NCI-H2196 treated with DMSO at 0.1 percent for 48 hours (cell line): ENCODE measurements around the gene NCAM1.
"Not testable (repeated sequence)": the region's sequence is repeated elsewhere in the genome, so short reads cannot be mapped to it uniquely, and the experiment has no call there.

ENCODE experiments used
- DNase-seq: peaks from one replicate; lab custom pipeline; 2025; ENCODE audit not compliant: unreplicated experiment; lab: John Stamatoyannopoulos, UW

The NCAM1 gene

DNA sequence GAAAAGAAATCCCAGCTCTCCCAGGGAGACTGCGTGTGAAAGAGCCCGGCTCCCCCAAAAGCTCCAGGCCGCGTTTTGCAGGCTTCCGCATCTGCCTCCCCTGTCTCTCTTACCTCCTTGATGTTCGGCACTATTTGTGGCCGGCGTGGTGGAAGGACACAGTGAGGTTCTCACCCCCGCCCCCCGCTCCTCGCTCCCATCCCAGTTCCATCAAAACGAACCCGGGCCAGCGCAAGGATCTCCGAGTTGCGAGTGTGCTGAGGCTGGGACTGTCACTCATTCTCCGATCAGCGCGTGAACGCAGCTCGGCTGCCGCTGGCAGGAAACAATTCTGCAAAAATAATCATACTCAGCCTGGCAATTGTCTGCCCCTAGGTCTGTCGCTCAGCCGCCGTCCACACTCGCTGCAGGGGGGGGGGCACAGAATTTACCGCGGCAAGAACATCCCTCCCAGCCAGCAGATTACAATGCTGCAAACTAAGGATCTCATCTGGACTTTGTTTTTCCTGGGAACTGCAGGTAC, at the start of gene NCAM1:
Gene NCAM1, plus strand, starts transcription at position 275 of the 523 bp plus-strand sequence.
- peak; percentile 92 for DNase-seq

DNA sequence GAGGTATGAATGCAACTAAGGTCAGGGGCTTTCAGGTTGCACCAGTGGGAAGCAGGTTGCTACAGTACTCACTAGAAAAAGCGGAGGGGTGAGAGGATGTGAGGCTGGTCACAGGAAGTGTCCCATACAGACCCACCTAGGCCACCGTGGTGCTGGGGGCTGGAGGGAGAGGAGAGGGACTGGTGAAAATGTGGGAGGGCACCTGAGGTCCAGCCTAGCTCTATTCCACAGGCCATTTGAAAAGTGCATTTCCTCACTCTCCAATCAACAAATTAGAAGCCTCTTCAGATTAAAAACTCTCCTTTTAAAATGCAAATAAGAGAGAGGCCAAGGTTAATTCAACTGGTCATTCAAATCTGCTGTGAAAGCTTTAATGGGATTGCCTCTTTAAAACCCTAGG, 38.6 kb upstream of the NCAM1 start:
- DNase-seq, result no peak

DNA sequence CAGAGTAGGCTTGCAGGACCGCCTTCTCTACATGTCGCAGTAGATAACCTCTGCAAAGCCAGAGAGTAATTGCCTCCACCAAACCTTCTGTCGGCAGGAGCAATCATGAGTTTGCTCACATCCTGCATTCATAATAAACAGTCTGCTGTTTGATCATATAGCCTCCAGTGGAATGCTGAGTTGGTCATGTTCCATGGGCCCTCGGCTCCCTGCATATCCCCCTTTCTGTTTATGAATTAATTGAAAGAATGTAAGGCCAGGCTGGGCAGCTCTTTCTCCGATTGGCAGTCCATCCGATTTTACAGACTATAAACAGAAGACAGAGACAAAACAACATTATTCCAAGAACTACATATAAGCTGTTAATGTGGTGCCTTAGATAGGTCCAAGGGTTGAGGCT, 36.4 kb upstream of the NCAM1 start:
- DNase-seq, result not testable (repeated sequence)

DNA sequence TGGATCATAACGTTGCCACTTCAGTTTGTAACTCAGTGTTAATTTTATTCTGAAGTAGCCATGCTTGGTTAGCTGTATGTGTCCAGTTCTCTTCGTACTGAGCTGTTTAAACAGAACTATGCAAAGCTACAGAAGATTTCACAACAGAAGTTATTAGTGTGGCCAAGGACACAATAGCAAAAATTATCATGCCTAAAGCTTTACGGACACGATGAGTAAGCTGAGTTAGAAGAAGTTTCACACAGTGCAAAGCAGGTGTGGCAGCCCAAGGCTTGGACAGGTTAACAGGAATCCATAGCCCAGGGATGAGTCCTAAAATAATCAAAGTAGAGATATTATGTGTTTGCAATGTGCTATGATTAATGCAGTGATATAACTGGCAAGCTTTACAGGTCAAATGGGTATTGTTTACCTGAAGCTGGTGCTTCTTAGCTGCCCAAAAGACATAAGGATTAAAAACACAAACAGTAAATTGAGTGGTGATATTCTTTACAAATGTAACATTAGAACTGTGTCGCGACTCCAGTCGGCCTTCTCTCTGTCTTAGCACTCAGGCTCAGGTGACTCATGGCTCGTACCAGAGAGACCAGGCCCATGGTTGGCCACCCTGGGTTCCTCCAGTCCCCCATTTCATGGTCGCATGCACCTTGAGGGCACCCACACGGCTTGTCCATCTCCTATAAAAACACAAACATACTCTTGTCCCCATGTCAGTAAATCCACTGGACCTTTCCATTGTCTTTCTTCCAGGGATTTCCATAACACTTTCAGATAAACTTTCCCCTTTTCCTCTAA, 35.5 kb upstream of the NCAM1 start:
- DNase-seq, result no peak

DNA sequence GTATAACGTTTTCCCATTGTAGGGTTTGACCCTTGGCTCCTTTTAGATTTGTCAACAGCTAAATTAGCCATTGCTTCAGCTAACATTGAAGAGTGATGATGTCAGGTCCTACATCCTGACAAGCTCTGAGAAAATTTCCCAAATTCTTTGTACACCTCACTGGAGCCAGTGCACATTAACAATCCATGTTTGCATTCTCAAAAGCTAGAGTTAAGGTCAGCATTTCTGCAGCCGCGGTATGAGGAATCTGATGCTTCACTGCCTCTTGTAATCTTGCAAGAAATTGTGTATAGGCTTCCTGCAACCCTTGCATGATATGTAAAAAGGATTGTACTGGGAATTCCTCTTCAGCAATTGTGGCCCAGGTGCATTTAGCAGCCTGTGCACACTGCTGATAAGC, 33.1 kb upstream of the NCAM1 start:
- DNase-seq, result no peak

DNA sequence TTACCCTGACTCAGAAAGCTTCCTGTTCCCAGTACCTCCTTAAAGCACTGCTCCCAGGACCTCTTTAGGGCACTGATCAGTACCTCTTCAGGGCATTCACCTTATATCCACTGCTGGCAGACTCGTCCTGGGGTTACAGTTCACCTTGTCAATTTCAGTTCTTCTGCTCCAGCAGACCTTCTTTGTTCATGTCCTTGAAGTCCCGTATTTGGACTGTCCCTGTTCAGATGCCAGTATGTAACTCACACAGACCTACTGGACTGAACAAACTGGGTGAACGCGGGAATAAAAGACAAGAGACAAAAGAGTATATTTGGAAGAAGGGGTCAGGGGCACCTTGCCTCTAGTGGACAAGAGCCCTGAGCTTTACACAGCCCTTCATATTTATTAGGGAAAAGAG, 31.8 kb upstream of the NCAM1 start:
- no peak for DNase-seq

DNA sequence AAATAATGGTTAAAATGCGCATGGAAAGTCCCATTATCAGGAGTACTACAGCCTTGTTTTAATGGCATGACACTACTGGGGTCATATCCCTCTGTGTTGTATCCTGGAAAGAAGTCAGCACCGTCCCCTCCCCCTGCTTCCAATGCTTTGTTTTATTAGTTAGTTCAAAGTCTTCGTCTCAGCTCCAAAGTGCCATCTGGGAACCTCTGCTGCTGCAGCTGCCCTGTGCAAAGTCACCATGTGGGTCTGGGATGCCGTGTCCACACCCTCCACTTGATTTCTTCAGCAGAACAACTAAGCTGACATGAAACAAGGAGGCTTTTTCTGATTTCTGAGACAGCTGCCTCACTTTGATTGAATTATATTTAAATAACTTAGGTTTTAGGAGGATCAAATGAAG, 29.5 kb upstream of the NCAM1 start:
- no peak for DNase-seq

DNA sequence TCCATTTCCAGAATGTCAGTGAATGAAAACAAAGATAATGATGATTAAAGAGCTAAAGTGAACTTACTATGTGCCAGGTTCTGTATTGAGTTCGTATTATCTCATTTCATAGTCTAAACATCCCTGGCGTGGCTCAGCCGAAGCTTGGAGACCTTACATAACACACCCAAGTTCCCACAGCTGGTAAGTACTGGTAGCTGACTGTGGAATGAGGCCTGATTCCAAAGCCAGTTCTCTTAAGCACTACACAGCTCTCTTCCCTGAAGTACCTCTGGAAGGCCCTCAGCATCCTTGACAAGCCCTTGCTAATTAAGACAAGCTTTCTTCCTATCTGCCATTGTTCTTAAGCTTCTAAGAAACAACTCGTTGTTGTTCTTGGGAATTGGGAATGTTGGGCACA, 28.6 kb upstream of the NCAM1 start:
- DNase-seq, result no peak

DNA sequence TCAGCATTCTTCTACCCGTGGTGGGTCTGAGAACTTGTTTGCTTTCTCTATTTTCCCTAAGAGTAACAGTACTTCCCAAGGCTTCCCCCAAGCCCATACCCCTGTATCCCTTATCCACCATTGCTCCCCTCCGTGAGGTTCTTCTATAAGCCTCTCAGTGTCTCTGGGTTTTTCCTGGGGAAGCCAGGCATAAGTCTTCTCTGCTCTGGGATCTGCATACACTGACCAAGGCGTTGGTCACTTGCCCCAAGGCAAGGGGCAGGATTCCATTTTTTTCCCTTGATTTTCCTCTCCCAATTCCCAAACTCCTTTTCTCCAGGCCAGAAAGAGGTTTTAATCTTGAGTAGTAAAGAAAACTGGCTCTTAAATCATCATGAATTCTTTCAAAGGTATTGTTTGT, 27.2 kb upstream of the NCAM1 start:
- DNase-seq, result no peak

DNA sequence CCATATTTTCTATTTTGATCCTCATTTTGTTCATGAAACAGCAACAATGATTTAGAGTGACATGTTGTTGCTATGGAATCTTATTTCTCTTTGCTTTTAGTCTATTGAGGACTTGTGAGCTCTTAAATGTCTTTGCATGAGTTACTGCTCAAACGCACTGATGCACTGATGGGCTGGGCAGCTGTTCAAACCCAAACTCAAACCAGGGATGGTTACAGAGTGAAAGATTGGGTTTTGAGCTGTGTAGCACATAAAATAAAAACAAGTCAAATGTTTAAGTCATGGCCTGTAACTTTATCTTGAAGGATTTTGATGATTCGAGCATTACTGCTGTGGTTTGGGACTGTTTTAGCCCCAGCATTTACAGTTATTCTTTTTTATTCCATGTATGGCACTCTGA, 20.1 kb upstream of the NCAM1 start:
- DNase-seq, result no peak

DNA sequence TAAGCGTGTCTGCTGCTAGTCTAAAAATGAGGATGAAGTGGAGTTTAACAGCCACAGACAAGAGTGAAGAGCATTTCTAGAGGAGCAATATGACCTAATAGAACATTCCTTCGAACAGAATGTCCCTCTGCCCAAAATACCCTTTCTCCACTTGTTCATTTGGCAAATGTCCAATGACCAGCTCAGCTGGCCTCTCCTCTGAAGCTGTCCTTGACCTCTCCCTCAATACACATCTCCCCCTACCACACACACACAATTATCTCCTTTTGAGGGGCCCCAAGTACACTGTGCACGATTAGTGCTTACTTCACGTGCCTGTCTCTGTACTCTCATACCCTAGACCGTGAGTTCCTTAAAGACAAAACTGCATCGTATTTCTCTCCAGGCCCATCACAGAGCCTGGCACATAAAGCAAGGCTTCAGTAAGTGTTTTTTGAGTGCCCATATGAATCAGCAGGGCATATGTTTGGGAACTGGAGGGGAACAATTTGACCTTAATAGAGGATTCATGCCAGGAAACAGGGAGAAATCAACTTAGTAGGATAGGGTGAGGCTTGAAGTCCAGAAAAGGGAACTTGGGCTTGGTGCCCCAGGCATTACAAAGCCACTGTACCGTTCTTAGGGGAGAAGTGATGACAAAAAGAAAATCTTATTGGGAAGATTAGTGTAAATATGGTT, 18.1 kb upstream of the NCAM1 start:
- no peak for DNase-seq

DNA sequence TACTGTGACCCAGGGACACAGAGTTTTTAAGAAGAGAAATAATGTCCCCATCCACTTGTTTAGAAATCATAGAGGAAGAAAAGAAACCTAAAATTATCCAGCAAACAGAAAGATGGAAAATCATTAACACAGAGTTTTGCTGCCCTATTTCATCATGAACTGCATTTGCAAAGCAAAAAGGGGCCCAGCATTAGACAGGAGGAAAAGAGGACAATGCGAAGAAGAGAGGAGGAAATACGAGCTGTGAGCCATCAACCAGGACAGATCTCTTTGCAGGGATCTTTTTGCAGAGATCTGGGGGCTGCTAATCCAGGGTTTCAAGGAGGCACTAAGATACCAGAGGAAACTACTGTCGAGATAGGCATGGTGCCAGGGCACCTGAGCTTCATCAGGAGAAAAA, 14.4 kb upstream of the NCAM1 start:
- no peak for DNase-seq

DNA sequence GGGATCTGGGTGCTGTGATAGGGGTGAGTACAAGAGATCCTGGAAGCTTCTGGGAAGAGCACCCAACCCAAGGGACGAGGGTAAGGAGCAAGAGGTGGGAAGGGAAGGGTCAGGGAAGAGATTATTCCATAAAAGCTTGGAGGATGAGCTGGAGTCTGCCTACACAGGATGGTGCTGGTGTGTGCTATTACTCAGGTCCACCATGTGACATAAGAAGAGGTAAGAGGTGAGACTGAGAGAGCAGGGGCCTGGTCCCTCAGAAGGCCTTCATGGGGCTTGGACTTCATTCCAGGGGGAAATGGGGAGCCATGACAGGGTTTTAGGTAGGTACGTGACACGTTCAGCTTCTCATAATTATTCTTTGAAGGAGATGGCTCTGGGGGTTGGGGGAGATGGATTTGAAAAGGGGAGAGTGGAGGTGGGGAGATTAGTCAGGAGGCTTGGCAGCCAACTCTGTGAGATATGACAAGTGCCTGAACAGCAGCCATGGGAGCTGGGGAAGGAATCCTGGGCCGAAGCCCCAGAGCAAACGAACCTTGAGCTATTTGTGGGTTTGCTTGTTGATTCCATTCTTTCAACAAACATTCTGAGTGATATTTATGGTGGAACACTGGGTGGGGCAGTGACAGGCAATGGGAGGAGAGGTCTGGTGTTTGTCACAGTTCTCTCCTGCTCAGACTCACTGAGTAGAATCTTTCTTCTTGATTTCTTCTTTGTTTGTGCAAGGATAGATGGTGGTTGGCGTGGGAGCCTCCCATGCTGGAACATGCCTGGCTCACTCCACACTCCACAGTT, 11.2 kb upstream of the NCAM1 start:
- DNase-seq, result no peak

DNA sequence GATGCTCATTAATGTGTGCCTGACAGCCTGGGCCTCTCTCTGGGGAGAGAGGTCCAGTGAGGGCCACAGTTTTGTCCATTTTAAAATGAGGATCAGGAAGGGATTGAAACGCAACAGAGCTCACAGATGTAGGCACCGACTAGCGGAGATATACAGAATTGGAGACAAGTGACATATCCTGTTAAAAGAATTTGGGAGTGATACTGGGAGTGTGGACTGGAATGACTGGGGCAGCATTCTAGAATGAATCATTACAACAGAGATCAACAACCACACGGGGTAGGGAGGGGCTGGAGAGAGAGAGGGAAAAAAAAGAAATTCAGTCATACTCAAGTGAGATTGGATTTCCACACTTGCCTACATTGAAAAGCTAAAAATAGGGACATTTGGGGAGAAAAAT, 2.5 kb upstream of the NCAM1 start:
- DNase-seq, result no peak

DNA sequence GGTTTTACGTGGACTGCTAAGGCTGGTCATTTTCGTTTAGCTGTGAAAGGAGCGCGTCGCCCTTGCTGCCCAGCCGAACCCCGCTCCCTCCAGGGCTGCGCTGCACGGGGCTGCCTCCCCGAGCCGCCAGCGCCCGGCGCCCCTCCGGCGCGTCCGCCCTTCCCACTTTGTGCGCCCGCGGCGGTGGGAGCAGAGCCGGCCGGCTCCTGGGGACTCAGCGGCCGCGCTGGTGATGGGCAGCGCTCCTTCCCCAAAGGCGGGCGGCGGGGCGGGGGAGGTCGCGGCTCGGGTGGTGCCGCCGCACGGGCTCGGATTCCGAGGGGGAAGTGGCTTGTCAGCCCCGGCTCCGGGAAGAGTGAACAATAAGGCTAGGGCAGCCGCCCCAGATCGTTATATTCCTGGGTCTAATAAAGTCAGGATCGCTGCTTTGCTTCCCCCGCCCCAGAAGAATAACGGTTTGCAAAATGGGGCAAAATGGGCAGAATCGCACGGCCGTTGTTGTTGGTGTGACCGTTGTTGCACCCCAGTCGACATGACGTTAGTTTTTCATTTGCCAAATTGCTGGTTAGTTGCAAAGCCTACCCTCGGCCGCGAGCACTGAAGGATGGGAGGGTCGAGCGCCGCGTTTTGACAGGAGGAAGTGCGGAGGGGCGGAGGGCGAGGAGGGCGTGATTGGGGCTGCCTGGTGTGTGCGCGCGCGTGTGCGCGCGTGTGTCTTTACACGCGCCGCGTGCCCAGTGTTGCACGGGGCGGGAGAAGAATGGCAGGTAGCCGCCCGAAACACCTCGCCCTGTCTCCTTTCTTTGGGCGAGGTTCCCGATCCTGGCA, 745 bp downstream of the NCAM1 start:
- DNase-seq, result no peak

DNA sequence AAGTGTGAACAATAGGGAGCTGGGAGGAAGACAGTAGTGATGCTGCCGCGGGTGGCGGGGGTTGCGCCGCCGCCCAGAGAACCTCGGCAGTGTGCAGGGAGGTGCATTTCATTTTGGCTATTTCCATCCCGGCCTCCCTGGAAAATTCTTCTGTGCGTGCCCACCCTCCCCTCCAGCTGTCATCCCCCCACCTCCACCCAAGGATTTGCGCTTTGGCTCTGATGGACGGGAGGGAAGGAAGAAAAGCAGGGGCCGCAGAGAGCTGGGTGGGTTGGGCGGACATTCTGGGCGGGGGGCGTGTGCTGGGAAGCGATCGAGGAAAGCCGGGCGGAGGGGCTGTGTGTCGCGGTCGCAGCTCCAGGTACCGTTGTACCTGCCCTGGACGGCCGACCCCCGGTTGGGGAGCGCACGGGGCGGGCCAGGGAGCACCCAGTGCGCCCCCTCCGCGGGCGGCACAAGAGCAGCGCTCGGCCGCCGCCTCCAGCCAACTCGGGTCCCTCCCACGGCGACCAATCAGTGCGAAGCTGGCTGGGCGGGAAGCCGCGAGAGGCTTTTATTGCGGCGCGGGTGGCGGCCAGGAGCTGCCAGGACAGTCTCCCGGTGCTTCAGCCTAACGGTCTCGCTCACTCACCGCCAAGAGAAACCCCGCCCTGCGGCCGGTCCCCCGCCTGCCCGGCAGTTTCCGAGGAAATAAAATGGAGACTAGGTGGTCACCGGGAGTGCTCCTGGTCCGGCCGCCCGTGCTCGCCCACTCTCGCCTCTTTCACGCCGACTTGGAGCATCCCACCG, 1.6 kb downstream of the NCAM1 start:
- peak; percentile 85 for DNase-seq

DNA sequence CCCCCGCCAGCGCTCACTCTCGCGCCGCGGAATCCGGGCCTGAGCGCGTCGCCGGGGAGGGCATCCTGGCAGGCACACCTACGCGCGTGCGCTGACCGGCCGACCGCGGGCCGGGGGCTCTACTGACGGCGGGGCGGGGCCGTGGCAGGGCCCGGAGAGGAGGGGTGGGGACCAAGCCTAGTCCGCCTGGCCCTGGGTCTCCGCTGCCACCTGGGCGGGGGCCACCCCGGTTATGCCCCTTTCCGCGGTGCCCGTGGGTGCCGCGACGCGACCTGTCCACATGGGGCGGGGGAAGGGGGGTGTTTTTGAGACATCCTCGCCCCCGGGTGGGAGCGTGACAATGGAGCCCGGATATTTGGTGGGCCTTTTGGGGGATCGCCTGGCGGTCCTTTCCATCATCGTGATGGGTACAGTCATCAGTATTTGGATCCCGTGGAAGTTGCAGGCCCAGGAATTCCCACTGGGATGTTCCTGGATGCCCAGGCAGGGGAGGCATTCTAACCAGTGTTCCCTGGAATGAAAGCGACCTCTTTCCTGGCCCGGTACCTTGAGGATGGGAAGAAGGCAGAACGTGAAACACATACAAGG, 2.2 kb downstream of the NCAM1 start:
- peak; percentile 13 for DNase-seq

DNA sequence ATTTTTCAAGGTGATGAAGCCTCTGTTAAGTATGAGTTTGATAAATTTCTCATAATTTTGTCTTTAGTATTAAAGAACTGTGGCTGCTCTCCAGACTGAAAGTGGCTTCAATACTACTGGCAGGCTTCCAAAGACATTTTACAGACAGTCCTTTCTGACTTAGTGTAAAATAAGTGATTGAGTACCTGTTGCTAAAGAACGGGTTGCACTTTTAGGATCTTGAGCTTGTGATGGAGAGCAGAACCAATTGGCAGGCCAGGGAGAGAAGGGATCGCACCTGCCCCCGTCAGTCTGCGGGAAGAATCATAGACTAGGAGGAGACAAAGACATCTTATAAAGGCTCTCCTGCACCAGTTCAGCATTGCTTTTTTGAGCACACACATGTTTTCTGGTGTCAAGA, 4.4 kb downstream of the NCAM1 start:
- no peak for DNase-seq

DNA sequence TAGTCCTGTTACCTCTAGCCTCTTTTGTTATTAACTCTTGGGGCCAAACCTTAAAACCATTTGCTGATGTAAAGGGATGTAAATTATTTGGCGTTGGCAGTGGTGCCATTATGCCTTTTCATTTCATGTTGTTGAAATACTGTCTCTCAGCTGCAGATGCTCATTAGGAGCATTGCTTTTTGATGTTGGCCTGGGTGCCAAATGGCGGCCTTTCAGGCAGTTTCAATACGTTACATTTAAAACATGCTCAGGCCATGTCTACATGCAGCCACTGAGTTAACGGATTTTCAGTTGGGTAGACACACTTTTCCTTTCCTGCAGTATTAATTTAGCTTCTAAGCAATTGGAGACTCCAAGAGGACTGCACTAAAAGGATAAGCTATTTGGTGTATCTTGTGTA, 5.3 kb downstream of the NCAM1 start:
- no peak for DNase-seq

DNA sequence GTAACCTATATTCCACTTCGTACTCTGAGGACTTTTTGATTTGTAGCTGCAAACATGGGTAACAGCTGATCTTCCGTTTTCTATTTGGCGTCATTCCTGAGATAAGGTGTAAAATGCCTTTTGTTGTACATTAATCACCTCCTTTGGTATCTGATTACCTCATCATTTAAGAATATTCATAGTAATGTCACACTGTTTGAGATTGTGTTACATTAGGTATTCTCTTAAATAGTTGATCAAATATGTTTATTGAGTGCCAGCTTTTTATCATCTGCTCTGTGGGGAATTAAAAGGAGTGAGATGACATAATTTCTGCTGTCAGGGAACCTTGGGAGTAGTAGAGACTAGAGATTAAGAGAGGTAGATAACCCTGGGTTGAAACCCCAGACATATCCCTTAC, 5.9 kb downstream of the NCAM1 start:
- no peak for DNase-seq
